ENCODE data around the gene SOD1.

SOD1 gene

GRCh38 chr21:31618696-31619430, 40.6 kb upstream of the SOD1 start:
- H3K27me3 ChIP-seq, result no peaks in the 10 kb centered on the region
- H3K4me1 ChIP-seq, result no peaks in the 10 kb centered on the region
- no peak overlapping the region for H3K4me3 ChIP-seq
- H3K9me3 ChIP-seq, result no peaks in the 10 kb centered on the region
- H3K36me3 ChIP-seq, result no peaks in the 10 kb centered on the region
- intact Hi-C loops (cut with DNase I; ENCODE audit: low total_unique reads), result no loop called here
- no peak overlapping the region for H3K27ac ChIP-seq
- TF ChIP-seq, protein P1, sequence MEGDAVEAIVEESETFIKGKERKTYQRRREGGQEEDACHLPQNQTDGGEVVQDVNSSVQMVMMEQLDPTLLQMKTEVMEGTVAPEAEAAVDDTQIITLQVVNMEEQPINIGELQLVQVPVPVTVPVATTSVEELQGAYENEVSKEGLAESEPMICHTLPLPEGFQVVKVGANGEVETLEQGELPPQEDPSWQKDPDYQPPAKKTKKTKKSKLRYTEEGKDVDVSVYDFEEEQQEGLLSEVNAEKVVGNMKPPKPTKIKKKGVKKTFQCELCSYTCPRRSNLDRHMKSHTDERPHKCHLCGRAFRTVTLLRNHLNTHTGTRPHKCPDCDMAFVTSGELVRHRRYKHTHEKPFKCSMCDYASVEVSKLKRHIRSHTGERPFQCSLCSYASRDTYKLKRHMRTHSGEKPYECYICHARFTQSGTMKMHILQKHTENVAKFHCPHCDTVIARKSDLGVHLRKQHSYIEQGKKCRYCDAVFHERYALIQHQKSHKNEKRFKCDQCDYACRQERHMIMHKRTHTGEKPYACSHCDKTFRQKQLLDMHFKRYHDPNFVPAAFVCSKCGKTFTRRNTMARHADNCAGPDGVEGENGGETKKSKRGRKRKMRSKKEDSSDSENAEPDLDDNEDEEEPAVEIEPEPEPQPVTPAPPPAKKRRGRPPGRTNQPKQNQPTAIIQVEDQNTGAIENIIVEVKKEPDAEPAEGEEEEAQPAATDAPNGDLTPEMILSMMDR (IDR thresholded peaks at IDR 0.05), result no peak
- DNase-seq, result no peak

DNA sequence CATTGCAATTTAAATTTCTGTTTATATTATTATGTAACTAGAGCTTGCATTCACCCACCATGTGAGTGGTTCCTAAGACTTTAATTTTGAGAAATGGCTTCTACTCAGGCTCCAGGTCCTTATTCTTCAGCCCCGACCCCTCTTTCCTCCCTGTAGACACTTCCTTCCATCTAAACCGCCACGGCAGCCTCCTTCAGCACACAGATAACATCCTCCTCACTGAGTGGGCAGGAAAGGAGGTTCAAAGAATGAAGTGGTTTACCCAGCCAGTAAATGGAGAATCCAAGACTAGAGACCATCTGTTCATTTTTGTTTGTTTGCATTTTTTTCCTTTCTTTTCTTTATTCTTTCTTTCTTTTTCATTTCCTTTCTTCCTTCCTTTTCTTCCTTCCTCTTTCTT, 37.1 kb upstream of the SOD1 start:
- Histone ChIP-seq H3K9me3 (no peaks in the 10 kb centered on the region), H3K27me3 (no peaks in the 10 kb centered on the region), H3K4me3 (no peak overlapping the region), H3K27ac (no peak overlapping the region), H3K4me1 (no peaks in the 10 kb centered on the region), H3K36me3 (no peaks in the 10 kb centered on the region)
- intact Hi-C loops (cut with DNase I; ENCODE audit: low total_unique reads), result no loop called here
- DNase-seq, result no peak
- TF ChIP-seq, protein P1 (IDR thresholded peaks at IDR 0.05), result no peak

DNA sequence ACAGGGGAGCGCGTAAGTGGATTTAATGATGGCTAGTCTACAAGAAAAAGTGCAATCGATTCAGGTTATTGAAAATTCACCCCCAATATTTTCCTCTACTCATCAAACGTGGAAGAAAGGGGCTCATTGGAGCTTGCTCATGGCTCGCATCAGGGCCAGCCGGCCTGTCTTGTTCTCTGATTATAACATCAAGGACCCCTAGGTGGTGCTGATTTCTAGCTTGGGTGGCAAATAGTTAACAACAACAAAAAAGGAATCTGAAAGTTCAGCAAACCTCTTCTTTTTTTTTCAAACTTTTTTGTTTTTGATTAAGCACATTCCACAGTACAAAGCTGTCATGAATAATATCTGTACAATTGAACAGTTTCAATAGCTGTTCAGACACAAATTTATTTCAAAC, 35.8 kb upstream of the SOD1 start:
- TF ChIP-seq, protein P1 (IDR thresholded peaks at IDR 0.05), result no peak

GRCh38 chr21:31624181-31624580, 35.3 kb upstream of the SOD1 start:
- Histone ChIP-seq H3K4me1 (no peaks in the 10 kb centered on the region), H3K4me3 (no peak overlapping the region), H3K36me3 (no peaks in the 10 kb centered on the region), H3K27me3 (no peaks in the 10 kb centered on the region), H3K27ac (no peak overlapping the region), H3K9me3 (no peaks in the 10 kb centered on the region)
- TF ChIP-seq, protein P1 (IDR thresholded peaks at IDR 0.05), result no peak
- intact Hi-C loops (cut with DNase I; ENCODE audit: low total_unique reads), result no loop called here
- DNase-seq, result no peak

More for the DNA sequence above, 35.8 kb upstream of the SOD1 start:
- intact Hi-C loops (cut with DNase I; ENCODE audit: low total_unique reads), result no loop called here
- H3K4me3 ChIP-seq, result no peak overlapping the region
- H3K27me3 ChIP-seq, result no peaks in the 10 kb centered on the region
- no peaks in the 10 kb centered on the region for H3K4me1 ChIP-seq
- no peak overlapping the region for H3K27ac ChIP-seq
- no peak for DNase-seq
- H3K36me3 ChIP-seq, result no peaks in the 10 kb centered on the region
- H3K9me3 ChIP-seq, result no peaks in the 10 kb centered on the region

GRCh38 chr21:31624961-31625491, 34.5 kb upstream of the SOD1 start:
- TF ChIP-seq, protein P1 (IDR thresholded peaks at IDR 0.05), result no peak
- intact Hi-C loops (cut with DNase I; ENCODE audit: low total_unique reads), result no loop called here

More at GRCh38 chr21:31624961-31625491, 34.5 kb upstream of the SOD1 start:
- Histone ChIP-seq H3K27me3 (no peaks in the 10 kb centered on the region), H3K27ac (no peak overlapping the region), H3K36me3 (no peaks in the 10 kb centered on the region), H3K9me3 (no peaks in the 10 kb centered on the region), H3K4me1 (no peaks in the 10 kb centered on the region), H3K4me3 (no peak overlapping the region)
- no peak for DNase-seq
